Body of pancreas (tissue), 4 donors: Measurements from ENCODE around the gene KPNA6. TPM values are rescaled to one million over a fixed set of nuclear protein-coding genes. Genes with fewer than 3 reads are reported as not detected.
"Not testable (repeated sequence)": the region's sequence is repeated elsewhere in the genome, so short reads cannot be mapped to it uniquely, and the experiment has no call there.

Experiments used
- ATAC-seq: fragments of 150-250 bp; one replicate; pipeline ENCODE4 v1.9.1; 2016
- DNase-seq, 4 donors: peaks; one replicate each; pipeline ENCODE4 v3.0.0-alpha.2; 2019
- H3K27ac ChIP-seq, 4 donors: fragments of 200-600 bp; sonication (generic); 1 replicate in 3 of 4; 2 replicates in 1 of 4; pipeline versions ENCODE4 v1.5.1 to v1.6.1; 2016 to 2019; ENCODE audit warnings: mild to moderate bottlenecking in 1 of 4, mixed read lengths in 1 of 4, moderate library complexity in 1 of 4
- H3K27me3 ChIP-seq, 2 donors: fragments of 200-600 bp; sonication (generic); one replicate each; pipeline ENCODE4 v1.6.0; 2016; ENCODE audit warnings: mild to moderate bottlenecking in 1 of 2
- H3K36me3 ChIP-seq, 2 donors: fragments of 200-600 bp; sonication (generic); replicated peaks in 1 of 2; 2 replicates each; pipeline ENCODE4 v1.5.1; 2016; ENCODE audit warnings: low read depth in 2 of 2; ENCODE audit not compliant: insufficient read depth in 1 of 2
- H3K4me1 ChIP-seq: fragments of 200-600 bp; sonication (generic); one replicate; pipeline ENCODE4 v1.6.0; 2016
- H3K4me3 ChIP-seq, 2 donors: fragments of 200-600 bp; sonication (generic); 1 replicate in 1 of 2; 2 replicates in 1 of 2; pipeline ENCODE4 v1.5.1; 2016 to 2019
- H3K9me3 ChIP-seq, 3 donors: fragments of 200-600 bp; sonication (generic); 1 replicate in 2 of 3; 2 replicates in 1 of 3; pipeline ENCODE4 v1.5.1; 2016
- CTCF ChIP-seq, 7 experiments: fragments of 450-650 bp in 4 of 7; fragments of 200-600 bp in 3 of 7; sonication (generic) in 3 of 7; IDR thresholded peaks; one replicate each; pipeline ENCODE4 v1.5.1; 2016 to 2019; ENCODE audit warnings: antibody characterized with exemption in 7 of 7
- POLR2A ChIP-seq, 3 donors: fragments of 450-650 bp; IDR thresholded peaks; one replicate each; pipeline ENCODE4 v1.6.1; 2016; ENCODE audit warnings: antibody characterized with exemption in 3 of 3, mild to moderate bottlenecking in 2 of 3
- WGBS, 2 donors: methylation state at CpG; one replicate each; pipeline ENCODE4 v1.1.5; 2017; 5-methylcytosine and 5-hydroxymethylcytosine counted together
- intact Hi-C: fragments of 100-400 bp; cut with DNase I; formaldehyde crosslinking; loops from one replicate; pipeline ENCODE4 v1.15.1; 2023
- total RNA-seq, 2 donors: library from RNA; depleted of rRNA; stranded (reverse); fragments of >200 nt; gene quantifications; one replicate each; pipeline ENCODE4 v1.1.0, GENCODE V29; 2016

KPNA6 gene
- total RNA-seq, 2 donors from 2014 or later, result 15.8 to 20.5 TPM

DNA sequence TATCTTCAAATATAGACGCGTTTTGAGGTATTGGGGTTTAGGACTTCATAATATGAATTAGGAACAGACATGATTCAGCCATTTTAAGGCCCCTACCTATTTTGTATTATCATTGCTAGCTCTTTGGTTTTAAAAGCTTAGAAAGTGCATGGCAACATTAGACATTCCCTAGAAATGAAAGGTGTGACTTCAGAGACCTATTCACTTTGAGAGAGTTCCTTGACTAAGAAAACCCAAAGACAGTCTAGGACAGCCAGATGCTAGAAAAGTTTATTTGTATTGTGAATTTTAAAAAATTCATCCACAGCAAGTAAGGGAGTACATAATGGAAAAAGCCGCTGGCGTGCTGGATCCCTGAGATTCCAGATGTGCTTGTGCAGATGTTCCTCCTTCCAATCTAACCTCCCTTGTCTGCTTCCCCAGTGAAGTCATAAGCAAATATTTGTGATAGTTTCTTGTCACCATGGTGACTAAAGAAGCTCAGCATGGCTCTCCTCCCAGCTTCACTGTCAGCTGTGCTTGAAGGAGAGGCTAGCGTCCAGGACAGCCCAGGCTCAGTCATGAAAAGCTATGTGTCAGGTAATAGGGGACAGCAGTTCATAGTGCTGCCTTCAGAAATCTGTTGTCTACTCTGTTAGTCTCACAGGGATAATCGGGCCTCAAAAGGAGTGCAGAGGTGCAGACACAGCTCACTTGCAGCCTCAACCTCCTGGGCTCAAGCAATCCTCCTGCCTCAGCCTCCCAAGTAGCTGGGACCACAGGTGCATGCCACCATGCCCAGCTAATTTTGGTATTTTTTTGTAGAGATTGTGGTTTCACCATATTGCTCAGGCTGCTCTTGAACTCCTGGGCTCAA lies 34.8 kb downstream of the KPNA6 start:
- intact Hi-C loops, result no loop called here
- Histone ChIP-seq H3K9me3 (no peaks in the 10 kb centered on the region), H3K36me3 (no peaks in the 10 kb centered on the region), H3K27ac (peak overlapping the region in 2 of 4 donors; percentile 39 to 43), H3K4me3 (no peak overlapping the region), H3K4me1 (peaks cover 24% of the 10 kb centered on the region), H3K27me3 (no peaks in the 10 kb centered on the region)
- WGBS, 2 donors, result 37 to 48% methylated on average over 5 of the region's 6 CpGs
- DNase-seq, result peak; percentile 38 to 60 (median 47)
- TF ChIP-seq CTCF (IDR thresholded peaks at IDR 0.05), result no peak
- TF ChIP-seq POLR2A (IDR thresholded peaks at IDR 0.05), result no peak
- peak; percentile 86 for ATAC-seq

- H3K9me3 ChIP-seq, ATAC-seq, H3K27me3 ChIP-seq, H3K4me3 ChIP-seq, H3K36me3 ChIP-seq, intact Hi-C loops, DNase-seq: not testable (repeated sequence)
- H3K4me1 ChIP-seq, result peaks cover 24% of the 10 kb centered on the region
- WGBS, 2 donors, result 78 to 85% methylated on average over 4 of the region's 4 CpGs
- peak overlapping the region in 1 of 4 donors; percentile 43 for H3K27ac ChIP-seq
These were observed 35.4 kb downstream of the KPNA6 start for GRCh38 chr1:32143302-32143695.

DNA sequence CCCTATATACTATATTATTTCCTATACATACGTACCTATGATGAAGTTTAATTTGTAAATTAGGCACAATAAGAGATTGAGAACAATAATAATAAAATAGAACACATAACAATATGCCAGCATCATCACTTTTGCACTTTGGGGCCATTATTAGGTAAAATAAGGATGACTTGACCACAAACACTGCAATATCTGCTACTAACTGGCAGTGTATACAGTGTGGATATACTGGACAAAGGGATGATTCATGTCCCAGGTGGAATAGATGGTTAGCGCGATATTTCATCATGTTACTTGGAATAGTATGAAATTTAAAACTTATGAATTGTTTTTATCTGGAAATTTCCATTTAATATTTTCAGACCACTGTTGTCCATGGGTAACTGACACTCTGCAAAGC lies 36.2 kb downstream of the KPNA6 start:
- ATAC-seq (no peak), DNase-seq (no peak)
- H3K4me3 ChIP-seq, result no peak overlapping the region
- intact Hi-C loops, result no loop called here
- H3K27me3 ChIP-seq, result no peaks in the 10 kb centered on the region
- no peak overlapping the region for H3K27ac ChIP-seq
- no peaks in the 10 kb centered on the region for H3K36me3 ChIP-seq
- peaks cover 19% of the 10 kb centered on the region for H3K4me1 ChIP-seq
- TF ChIP-seq POLR2A (IDR thresholded peaks at IDR 0.05) (no peak), CTCF (IDR thresholded peaks at IDR 0.05) (no peak)
- WGBS, 2 donors, result 93 to 97% methylated on average over 3 of the region's 3 CpGs
- no peaks in the 10 kb centered on the region for H3K9me3 ChIP-seq

DNA sequence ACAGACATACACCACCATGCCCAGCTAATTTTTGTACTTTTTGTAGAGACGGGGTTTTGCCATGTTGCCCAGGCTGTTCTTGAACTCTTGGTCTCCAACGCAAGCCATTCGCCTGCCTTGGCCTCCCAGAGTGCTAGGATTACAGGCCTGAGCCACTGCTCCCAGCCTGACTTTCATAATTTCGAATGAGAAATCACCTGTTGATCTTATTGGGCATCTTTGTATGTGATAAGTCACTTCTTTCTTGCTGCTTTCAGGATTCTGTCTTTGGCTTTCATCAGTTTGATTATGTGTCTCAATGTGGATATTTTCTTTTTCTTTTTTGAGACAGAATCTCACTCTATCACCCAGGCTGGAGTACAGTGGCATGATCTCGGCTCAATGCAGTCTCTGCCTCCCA lies 39.9 kb downstream of the KPNA6 start:
- H3K9me3 ChIP-seq, DNase-seq, intact Hi-C loops, H3K4me3 ChIP-seq, ATAC-seq, H3K36me3 ChIP-seq, H3K27me3 ChIP-seq, H3K4me1 ChIP-seq, H3K27ac ChIP-seq: not testable (repeated sequence)
- 100% methylated on average over 4 to 5 of the region's 5 CpGs for WGBS, 2 donors

- no peak overlapping the region for H3K4me3 ChIP-seq
- TF ChIP-seq POLR2A (IDR thresholded peaks at IDR 0.05) (no peak), CTCF (IDR thresholded peaks at IDR 0.05) (no peak)
- DNase-seq (no peak), ATAC-seq (no peak)
- no peaks in the 10 kb centered on the region for H3K4me1 ChIP-seq
- 91 to 94% methylated on average over 9 of the region's 9 CpGs for WGBS, 2 donors
- H3K27me3 ChIP-seq, result no peaks in the 10 kb centered on the region
- no peaks in the 10 kb centered on the region for H3K36me3 ChIP-seq
- no peak overlapping the region for H3K27ac ChIP-seq
- H3K9me3 ChIP-seq, result no peaks in the 10 kb centered on the region
- intact Hi-C loops, result no loop called here
These were observed 43.0 kb downstream of the KPNA6 start for GRCh38 chr1:32150847-32151246.

- Histone ChIP-seq H3K36me3 (no peaks in the 10 kb centered on the region), H3K4me1 (no peaks in the 10 kb centered on the region), H3K27me3 (no peaks in the 10 kb centered on the region), H3K4me3 (no peak overlapping the region), H3K9me3 (no peaks in the 10 kb centered on the region), H3K27ac (no peak overlapping the region)
- DNase-seq (no peak), ATAC-seq (no peak)
- 64 to 79% methylated on average over 5 of the region's 5 CpGs for WGBS, 2 donors
- no peak for TF ChIP-seq CTCF (IDR thresholded peaks at IDR 0.05)
- no peak for TF ChIP-seq POLR2A (IDR thresholded peaks at IDR 0.05)
- intact Hi-C loops, result no loop called here
These were observed 43.5 kb downstream of the KPNA6 start for GRCh38 chr1:32151319-32151787.
